Activated CD4-positive, alpha-beta T cell treated with anti-CD3 and anti-CD28 coated beads, Interleukin-2, amount 50 U/mL, for 48 hours (primary cell): ENCODE data around the gene TUBAL3.

ENCODE experiments used
- DNase-seq, 2 experiments: peaks; one replicate each; pipeline ENCODE4 v3.0.0-alpha.2; 2020

The TUBAL3 gene

DNA sequence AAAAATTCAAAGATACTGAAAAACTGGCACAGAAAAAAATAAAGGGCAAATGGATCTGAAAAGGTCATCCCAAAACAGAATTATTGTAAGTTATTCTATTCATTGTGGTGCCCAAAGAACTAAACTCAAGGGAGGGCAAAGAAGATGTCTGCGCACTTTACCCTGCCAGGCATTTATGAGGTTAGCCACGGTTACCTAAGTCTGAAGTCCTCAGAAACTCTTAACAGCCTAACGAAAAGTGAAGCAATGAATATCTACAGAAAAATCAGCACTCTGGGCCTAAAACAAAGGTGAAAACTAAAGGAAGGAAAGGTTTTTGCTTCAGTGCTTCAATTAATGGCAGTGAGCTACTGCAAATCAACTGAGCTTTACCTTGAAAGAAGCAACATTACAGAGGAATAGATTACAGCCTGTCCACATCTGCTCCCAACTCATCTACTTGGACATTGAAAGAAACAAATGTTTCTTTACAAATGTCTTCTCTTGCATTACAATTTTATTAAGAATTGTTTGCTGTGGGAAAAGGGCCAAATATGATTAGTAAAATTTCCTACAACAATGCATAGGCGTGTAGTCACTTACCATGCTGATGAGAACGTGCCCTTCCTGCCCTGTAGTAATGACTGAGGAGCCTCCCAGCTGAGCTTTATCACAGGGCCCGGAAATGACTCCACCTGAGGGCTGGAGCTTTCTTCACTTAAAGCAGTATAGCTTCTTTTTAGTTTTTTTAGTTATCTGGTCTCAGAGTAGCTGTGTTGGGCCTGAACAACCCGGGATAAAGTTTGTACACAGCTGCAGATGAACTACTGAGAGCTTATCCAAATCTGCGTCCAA lies at the start of gene TUBAL3:
TSS of gene TUBAL3 (minus strand) at position 621 of the 834 bp plus-strand sequence. CDS start at position 585, 36 bp downstream.
- DNase-seq, result no peak

DNA sequence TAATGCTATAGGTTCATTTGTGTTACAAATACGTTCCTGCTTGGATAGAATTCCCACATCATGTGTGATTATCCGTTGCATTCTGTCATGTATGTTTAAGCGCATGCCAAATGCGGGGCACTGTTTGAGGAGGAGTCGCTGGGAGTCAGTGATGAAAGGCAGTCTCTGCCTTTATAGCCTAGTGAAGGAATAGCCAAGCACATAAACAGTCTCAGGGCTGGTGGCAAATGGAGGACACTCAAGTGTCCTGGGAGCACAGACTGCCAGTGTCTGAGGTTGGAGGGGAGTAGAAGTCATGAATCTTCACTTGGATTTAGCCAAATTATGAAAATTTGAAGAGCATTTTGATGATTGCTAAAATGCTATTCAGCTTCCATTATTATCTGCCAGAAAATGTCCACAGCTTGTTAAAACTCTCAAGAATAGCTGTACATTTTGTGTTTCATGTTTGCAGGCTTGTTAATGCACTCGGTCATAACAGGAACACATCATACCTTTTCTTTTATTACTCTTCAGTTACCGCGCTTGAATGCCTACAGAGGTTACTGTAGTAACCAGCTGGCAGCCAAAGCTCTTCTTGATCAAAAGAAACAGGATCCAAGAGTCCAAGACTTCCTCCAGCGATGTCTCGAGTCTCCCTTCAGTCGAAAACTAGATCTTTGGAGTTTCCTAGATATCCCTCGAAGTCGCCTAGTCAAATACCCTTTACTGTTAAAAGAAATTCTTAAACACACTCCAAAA lies 49.3 kb upstream of the TUBAL3 start:
- no peak for DNase-seq

DNA sequence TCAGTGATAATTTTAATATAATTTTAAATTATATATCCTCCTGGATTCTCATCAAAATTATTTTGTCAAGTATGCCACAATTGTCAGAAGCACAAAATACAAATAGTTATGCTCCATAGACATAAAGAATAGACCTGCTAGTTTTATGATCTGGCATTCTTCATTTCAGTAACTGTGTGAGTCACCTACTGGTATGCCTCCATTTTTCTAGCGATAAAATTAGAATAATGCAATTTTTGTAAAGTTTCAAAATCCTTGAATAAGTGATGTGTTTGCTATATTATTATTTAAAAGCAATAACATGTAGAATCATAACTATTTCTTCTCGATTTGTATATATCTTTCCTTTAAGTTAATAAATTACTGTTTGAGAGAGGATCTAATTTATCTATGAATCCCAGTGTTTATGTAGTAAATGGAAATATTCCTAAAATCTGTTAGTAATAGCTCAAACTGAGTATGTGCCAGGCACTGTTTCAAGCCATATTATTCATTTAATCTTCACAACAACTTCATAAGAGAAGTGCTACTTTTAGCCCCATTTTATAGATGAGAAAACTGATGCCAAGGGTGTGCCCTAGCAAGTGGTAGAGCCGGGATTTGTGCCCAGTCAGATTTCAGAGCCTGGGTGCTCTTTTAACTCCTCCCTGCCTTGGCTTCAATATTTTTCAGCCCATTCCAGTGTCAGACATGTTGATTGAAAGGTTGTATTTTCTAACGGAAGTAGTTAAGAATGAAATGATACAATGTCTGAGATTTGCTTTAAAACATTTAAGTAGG lies 46.2 kb upstream of the TUBAL3 start:
- no peak for DNase-seq

DNA sequence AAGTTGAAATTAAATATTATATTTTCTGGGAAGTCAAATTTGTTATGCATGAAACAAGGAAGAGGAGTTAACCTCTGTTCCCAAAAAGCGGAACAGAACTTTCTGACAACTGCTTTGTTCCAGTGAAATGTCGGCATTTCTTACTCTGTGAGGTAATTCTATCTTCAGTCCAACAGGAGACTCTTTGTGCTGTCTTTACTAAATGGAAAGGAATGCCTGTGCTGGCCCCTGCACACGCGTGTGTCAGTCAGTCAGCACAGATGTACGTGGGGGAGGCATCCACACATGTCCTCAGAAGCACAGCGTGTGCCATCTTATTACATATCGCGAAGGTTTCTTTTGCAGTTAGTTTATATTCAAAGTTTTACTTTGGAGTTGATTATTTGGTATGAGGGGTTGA lies 45.2 kb upstream of the TUBAL3 start:
- no peak for DNase-seq

DNA sequence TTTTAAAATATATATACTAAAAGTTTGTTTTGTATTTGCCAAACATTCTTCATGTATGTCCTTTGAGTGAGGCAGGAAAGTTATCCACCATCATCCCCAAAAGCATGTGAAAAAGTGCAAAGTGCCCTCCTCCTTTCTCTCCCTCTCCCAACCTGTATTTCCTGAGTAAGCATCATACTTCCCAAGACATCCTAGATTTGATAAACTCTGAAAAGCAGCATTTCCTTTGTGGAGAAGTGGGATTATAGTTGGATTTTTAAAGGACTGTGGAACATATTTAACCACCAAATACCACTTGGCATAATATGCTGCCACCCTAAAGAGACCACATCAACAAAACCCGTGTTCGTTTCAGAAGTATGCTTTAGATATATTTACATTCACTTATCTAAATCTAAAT lies 44.6 kb upstream of the TUBAL3 start:
- no peak for DNase-seq

DNA sequence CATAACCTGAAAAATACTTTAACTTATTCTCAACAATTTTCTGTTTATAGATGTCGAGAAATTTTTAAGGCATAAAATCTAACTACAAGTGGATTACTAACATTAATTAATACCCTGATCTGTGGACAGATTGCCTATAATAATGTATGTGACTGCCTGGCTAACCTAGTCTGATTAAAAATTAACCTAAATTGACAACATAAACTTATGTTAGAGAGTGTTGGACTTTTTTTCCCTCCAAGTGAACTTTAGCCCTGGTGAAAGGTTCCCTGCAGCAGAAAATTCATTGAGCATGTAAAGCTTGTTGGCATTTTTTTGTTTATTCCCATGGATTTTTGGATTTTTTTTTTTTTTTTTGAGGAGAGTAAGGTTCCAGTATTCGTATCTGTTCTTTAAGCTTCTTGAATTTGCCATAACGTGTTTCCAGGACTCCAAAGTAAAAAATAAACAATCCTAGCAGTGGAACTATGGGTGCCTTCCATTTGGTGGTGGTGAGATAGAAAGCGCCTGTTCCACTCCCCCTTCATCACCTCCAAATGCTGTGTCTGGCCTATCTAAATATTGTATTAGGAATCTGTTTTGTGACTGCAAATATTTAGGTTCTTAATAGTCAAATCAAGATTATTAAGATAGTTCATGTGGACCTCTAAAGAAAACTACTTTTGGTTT lies 43.8 kb upstream of the TUBAL3 start:
- DNase-seq, result no peak

DNA sequence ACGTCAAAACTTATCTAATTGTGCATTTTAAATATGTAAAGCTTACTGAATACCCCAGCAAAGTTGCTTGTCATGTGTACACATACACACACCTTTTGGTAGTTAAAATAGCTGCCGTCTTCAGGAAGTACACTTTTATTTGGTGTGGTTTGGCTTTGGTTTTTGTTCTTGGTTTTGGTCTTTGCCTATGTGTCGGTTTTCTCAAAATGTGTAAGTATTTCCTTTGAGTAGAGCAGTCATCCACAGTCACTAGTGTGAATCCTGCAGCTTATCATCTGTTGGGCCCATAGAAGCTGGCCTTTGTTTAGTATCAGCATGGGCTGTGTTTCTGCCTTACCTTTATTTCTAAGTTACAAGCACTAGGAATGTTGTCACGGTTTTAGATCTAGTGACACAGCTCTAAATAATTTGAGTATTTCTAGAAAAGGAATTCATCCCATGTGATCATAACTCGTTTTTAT lies 43.0 kb upstream of the TUBAL3 start:
- no peak for DNase-seq

DNA sequence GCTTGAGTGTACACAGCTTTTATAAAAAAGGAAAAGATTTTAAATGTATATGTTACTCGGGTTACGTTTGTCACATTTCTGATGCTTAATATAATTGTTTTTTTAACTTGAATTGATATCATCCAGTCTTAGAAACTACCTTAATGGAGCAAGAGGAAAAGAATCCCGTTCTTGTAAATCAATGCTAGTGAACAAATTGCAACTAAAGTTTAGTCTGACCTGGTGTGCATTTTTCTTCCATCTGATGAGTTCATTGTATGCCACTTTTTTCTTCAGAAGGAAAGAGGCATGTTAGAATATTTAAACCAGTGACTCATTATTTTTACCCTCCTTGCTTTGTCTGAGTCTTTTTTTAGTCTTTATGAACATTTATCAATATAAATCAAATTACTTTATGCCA lies 42.4 kb upstream of the TUBAL3 start:
- DNase-seq, result no peak

DNA sequence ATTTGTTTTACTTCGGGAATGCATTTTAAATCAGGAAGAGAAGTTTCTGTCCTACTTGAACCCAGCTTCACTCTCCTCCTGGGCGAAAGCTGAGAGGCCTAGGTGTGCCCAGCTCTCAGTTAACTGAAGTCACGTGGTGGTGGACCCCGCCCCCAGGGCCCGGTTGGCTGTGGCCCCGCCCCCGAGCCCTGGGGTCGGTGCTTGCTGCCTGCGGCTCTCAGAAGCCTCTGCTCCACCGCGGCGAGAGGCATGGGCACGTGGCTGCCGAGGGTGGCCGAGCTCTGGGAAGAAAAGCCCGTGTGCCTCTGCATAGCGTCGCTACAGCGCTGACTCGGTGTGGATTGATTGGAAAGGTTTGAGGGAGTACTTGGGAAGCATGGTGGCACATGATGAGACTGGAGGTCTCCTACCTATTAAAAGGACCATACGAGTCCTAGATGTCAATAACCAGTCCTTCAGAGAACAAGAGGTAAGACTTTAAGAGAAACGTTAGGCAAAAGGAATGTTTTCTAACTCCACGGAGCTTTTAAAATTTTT lies 41.8 kb upstream of the TUBAL3 start:
- DNase-seq, result peak; percentile 69 to 72

DNA sequence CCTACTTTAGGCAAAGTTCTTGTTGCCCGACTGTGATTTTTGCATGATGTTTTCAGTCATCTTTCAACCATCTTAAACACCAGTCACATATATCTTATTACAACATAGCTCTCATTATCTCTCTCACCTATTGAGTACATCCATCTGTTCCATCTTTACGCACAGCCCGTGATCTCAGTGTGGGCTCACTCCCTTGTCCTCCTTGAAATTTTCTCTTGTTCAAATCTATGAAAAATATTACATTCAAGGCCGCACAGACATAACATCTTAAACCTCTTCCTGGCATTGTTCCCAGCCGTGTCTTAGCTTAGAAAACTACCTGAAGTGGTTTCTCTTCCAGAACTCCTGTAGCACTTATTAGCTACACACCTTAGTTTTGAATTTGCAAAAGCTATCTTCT lies 40.4 kb upstream of the TUBAL3 start:
- DNase-seq, result no peak

DNA sequence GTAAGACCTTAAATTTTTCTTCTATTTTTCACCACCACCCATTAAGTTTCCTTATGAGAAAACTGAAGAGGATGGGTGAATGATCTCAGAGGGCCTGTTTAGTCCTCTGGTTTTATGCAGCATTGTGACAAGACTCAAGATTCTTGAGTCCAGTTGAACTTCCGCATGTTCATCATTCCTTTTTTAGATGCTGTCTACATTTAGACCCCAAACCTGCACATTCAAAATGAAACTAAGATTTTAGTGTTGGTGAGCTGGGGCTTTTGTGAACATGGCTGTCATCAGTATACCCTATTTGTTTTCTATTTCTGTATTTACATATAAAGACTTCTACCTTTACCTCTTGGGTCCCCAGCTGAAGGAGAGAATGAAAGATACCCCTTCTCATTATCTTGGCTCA lies 38.8 kb upstream of the TUBAL3 start:
- no peak for DNase-seq

DNA sequence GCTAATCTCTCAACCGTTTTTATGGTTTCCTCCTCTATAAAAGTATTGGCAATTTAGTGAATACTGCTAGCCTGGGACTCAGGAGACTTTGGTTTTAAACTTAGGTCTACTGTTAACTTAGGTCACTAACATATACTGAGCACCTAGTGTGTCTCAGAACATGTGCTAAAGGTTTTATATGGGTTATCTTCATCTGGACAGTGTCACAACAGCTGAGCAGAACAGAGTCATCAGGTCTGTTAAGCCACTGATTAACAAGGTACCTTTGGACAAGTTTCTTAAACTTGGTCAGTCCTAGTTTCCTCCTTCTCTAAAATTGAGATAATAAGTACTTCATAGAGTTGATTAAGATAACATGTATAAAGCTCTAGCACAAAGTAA lies 38.4 kb upstream of the TUBAL3 start:
- DNase-seq, result no peak

DNA sequence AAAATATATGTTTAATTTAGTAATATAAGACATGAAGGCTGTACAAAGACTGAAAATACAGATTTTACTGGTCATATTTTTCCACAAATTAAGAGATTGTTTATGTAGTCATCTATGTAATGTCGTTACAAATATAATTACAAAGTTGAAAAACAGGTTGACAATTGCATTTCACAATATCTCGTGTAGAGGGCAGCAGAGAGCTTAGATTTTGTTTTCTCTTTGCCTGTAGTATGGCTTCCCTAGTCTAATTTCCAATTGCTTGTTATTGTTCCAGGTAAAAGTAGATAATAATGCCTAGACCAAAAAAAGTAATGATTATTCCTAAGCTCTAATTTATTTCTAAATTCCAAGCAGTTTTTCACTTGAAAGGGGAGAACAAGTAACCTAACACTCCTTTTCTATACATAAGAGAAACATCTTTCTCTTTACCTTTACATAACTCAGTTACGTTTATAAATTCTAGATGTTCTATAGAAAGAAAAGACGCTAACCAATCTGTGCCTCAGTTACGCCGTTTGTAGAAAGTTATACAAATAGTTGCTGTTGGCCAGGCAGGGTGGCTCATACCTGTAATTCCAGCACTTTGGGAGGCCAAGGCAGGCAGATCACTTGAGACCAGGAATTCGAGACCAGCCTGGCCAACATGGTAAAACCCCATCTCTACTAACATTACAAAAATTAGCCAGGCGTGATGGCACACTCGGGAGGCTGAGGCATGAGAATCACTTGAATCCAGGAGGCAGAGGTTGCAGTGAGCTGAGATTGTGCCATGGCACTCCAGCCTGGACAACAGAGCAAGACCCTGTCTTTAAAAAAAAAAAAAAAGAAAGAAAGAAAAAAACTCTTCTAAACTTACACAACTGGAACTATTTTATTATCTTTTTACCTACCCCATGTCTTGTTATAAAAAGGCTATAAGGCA lies 37.7 kb upstream of the TUBAL3 start:
- peak in 1 of 2 experiments; percentile 18 for DNase-seq

DNA sequence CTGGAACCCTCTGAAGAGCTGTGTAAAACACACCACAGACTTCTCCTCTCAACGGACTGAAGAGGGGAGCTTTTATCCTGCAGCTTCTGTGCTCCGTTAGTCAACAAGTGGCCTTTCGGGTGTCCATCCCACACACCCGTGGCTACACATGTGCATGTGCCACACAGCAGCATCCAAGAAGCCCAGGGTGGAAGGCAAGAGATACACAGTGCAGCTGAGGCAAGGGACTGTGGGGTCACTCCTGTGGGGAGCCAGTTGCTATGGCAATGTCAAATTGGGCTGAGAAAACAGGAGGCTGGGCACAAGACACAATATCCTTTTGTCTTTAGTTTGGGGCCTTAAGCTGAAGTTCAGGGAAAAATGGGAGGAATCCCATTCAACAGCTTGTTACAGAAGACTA lies 36.5 kb upstream of the TUBAL3 start:
- DNase-seq, result no peak

DNA sequence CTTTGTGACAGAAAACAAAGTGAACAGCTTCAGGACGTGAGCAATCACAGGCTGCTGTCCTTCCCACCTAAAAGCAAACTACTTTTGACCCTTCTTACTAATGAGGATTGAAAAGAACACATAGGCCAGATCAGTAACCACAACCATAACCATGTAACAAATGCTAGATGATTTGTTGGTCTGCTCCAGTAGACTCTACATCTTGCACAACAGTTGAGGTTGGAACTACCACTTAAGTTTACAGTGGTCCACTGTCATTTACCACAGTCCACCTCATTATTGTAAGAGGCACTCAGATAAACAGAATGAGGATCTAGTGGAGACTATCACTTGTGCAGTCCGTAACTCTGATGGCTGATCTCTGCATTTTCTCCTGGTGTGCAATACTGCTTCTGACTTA lies 35.6 kb upstream of the TUBAL3 start:
- DNase-seq, result no peak

DNA sequence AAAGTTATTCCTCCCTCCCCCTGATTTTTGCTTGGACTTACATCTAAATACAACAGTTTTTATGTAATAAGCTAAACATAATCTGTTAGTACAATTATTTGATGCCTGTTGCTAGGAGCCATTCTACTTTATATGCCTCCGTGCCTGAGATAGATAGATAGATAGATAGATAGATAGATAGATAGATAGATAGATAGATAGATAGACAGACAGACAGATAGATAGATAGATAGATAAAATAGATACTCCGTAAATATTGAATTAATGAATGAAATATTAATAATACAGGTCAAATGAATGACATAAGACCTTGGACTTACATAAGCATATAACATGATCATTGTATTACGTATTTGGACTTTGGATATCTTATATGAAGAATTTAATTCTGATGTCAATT lies 30.7 kb upstream of the TUBAL3 start:
- no peak for DNase-seq

DNA sequence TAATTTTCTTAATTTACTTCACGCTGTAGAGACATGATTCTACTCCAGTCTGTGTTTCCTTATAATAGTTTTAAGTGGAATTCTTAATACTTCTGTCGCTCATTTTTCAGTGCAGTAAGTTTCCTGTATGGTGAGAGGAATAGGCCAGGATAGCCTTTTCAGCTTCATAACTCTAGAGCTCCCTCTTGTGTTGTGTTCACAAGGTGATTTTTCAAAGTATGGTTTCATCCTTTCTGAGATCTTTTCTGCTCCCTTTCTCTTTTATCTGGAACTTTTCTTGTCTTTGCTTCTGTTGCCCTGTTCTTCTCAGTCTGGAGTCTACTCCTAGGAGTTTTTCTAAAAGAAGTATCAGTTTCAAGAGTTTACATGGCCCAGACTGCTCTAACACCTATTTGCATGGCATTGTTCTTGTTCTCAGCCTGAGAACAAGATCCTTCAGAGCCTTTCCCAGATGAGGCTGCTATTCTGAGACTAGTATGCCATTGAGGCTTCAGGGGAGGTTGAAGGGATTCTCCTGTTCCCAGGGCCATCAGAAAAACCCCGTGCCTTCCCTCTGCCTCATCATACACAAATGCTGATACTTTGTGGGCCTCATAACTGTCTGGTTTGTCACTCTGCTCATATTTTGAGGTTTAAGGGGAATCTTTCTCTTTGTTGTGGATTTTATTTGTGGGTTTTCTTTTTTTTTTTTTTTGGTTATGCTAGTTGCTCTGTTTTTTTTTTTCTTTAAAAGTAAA lies 29.6 kb upstream of the TUBAL3 start:
- no peak for DNase-seq

DNA sequence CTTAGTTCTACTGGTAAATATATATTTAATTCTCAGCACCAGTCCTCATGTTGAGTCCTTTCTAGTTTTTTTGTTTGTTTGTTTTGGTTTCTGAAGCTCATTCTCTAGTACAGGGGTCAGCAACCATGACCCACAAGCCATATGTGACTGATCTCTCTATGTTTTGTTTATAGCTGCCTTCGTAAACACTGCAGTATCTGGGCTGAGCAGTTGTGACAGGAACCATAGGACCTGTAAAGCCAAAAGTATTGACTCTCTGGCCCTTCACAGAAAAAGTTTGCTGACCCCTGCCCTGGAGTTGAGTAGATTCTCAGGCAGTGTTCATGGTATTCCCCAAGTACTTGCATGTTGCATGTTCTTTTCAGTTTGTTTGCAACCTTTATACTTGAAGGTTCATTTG lies 28.6 kb upstream of the TUBAL3 start:
- no peak for DNase-seq

DNA sequence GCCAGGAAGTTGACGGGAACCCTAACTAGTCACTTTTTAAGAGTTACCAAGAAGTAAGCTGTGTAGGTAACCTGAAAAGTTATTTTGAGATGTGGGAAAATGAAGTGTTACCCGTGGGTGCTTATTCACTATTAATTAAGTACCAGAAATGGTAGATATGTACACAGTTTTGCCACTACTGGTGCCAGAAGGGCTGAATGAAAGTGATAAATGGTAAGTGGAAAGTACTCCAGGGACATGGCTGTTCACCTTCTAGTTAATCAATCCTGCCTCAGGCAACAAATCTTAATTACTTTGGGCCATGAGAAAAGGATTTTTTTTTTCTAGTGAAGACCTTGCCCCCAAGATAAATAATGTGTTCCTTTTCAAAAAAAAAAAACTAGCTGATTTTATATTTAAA lies 23.5 kb upstream of the TUBAL3 start:
- DNase-seq, result no peak

DNA sequence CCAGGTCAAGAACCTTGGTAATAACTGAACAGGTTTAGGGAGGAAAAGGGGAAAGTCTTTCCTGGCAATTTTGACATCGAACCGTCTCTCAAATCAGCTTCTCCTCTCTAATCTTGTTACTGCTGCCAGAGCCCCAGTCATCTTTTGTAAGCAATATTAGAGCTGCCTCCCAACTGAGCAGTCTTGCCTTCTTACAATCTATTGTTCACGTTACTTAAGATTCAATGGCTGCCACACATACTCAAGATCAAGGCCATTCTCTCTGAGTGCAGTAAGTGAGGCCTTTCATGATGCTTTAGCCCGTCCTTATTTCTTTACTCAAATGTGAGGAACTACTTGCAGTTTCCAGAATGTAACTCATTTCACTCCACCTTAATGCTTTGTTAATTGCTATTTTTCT lies 20.1 kb upstream of the TUBAL3 start:
- no peak for DNase-seq

DNA sequence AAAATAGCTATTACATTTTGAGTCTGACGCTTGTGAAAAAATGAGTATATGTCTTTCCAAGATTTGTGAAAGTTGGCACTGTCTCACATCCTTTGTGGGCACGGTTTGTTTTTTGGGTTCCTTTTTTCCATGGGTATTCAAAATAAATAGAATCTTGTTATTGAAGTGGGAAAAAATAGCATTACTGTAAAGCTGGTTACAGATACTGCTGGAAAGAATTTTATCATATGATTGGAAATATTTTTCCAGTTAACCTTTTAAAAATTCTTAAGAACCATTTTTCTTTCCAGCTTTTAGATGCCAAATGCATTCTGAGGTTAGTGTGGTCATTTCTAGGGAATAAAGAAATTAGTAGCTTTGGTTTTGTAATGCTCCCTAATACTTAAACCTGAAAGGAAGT lies 19.1 kb upstream of the TUBAL3 start:
- no peak for DNase-seq
